NCI-H460 (cell line): ENCODE measurements around the gene RSF1. TPM values are rescaled to one million over a fixed set of nuclear protein-coding genes. Genes with fewer than 3 reads are reported as not detected.

Experiments
- DNase-seq: peaks from one replicate; pipeline ENCODE4 v3.0.0-alpha.2; 2016; ENCODE audit warnings: low read depth; ENCODE audit errors: extremely low read depth
- total RNA-seq: library from RNA; depleted of rRNA; stranded (reverse); fragments of >200 nt; shearing (Covaris generic); gene quantifications from 2 replicates; pipeline ENCODE4 v1.2.3, GENCODE V29; 2014

Gene RSF1
- total RNA-seq, 1 experiment from 2014 or later, result 19.2 TPM

GRCh38 chr11:77806415-77806814 is 14.1 kb downstream of the RSF1 start:
- no peak for DNase-seq

- no peak for DNase-seq
Observed at GRCh38 chr11:77801477-77801876, 19.0 kb downstream of the RSF1 start.

GRCh38 chr11:77800449-77800848 is 20.1 kb downstream of the RSF1 start:
- DNase-seq, result no peak

GRCh38 chr11:77799338-77799737 is 21.2 kb downstream of the RSF1 start:
- DNase-seq, result no peak

- no peak for DNase-seq
Observed at GRCh38 chr11:77793972-77794371, 26.6 kb downstream of the RSF1 start.

- DNase-seq, result no peak
Observed at GRCh38 chr11:77791301-77791700, 29.2 kb downstream of the RSF1 start.

- DNase-seq, result no peak
Observed at GRCh38 chr11:77789731-77790476, 30.6 kb downstream of the RSF1 start.

GRCh38 chr11:77789061-77789730 is 31.3 kb downstream of the RSF1 start:
- DNase-seq, result no peak

GRCh38 chr11:77784572-77784971 is 36.0 kb downstream of the RSF1 start:
- no peak for DNase-seq

- no peak for DNase-seq
Observed at GRCh38 chr11:77783025-77783424, 37.5 kb downstream of the RSF1 start.

GRCh38 chr11:77779935-77780334 is 40.6 kb downstream of the RSF1 start:
- DNase-seq, result peak; percentile 11

GRCh38 chr11:77778549-77778948 is 42.0 kb downstream of the RSF1 start:
- DNase-seq, result no peak

- DNase-seq, result no peak
Observed at GRCh38 chr11:77778118-77778517, 42.4 kb downstream of the RSF1 start.

GRCh38 chr11:77776455-77776854 is 44.1 kb downstream of the RSF1 start:
- DNase-seq, result peak; percentile 6

GRCh38 chr11:77775936-77776335 is 44.6 kb downstream of the RSF1 start:
- DNase-seq, result no peak

GRCh38 chr11:77771135-77771534 is 49.4 kb downstream of the RSF1 start:
- no peak for DNase-seq

GRCh38 chr11:77770629-77771028 is 49.9 kb downstream of the RSF1 start:
- no peak for DNase-seq

- no peak for DNase-seq
Observed at GRCh38 chr11:77762426-77762825, 58.1 kb downstream of the RSF1 start.

- no peak for DNase-seq
Observed at GRCh38 chr11:77761491-77761890, 59.0 kb downstream of the RSF1 start.

GRCh38 chr11:77758331-77758730 is 62.2 kb downstream of the RSF1 start:
- DNase-seq, result no peak

GRCh38 chr11:77753230-77753629 is 67.3 kb downstream of the RSF1 start:
- DNase-seq, result no peak

GRCh38 chr11:77752516-77752915 is 68.0 kb downstream of the RSF1 start:
- no peak for DNase-seq
